GM21723 (cell line): ENCODE measurements around the gene RUNX2.

ENCODE experiments used
- ATAC-seq: cut with Tn5 transposase; IDR thresholded peaks from one replicate; pipeline ENCODE4 v1.9.1; 2021; ENCODE audit warnings: mild to moderate bottlenecking, moderate library complexity; ENCODE audit not compliant: unreplicated experiment

The RUNX2 gene

GRCh38 chr6:45430590-45431202 is 102.6 kb downstream of the RUNX2 start:
- no peak for ATAC-seq

GRCh38 chr6:45431317-45432065 is 103.4 kb downstream of the RUNX2 start:
- ATAC-seq = no peak

GRCh38 chr6:45432977-45433376 is 104.8 kb downstream of the RUNX2 start:
- ATAC-seq = no peak

- ATAC-seq = no peak
Measured at GRCh38 chr6:45433533-45434380, 105.6 kb downstream of the RUNX2 start.

GRCh38 chr6:45434381-45434700 is 106.2 kb downstream of the RUNX2 start:
- no peak for ATAC-seq

- peak; percentile 72 for ATAC-seq
Measured at GRCh38 chr6:45436544-45437438, 108.7 kb downstream of the RUNX2 start.

GRCh38 chr6:45437439-45437815 is 109.3 kb downstream of the RUNX2 start:
- ATAC-seq = no peak

GRCh38 chr6:45438151-45438550 is 110.0 kb downstream of the RUNX2 start:
- no peak for ATAC-seq

GRCh38 chr6:45438849-45439406 is 110.8 kb downstream of the RUNX2 start:
- ATAC-seq = no peak

- no peak for ATAC-seq
Measured at GRCh38 chr6:45439459-45439858, 111.3 kb downstream of the RUNX2 start.

- no peak for ATAC-seq
Measured at GRCh38 chr6:45439861-45440388, 111.8 kb downstream of the RUNX2 start.

- ATAC-seq = no peak
Measured at GRCh38 chr6:45441851-45442453, 113.8 kb downstream of the RUNX2 start.

GRCh38 chr6:45442716-45443115 is 114.6 kb downstream of the RUNX2 start:
- ATAC-seq = no peak

- ATAC-seq = no peak
Measured at GRCh38 chr6:45445364-45445748, 117.2 kb downstream of the RUNX2 start.

GRCh38 chr6:45445749-45446549 is 117.8 kb downstream of the RUNX2 start:
- ATAC-seq = no peak

GRCh38 chr6:45447005-45447404 is 118.9 kb downstream of the RUNX2 start:
- ATAC-seq = no peak

GRCh38 chr6:45447716-45448115 is 119.6 kb downstream of the RUNX2 start:
- no peak for ATAC-seq

GRCh38 chr6:45448417-45449389 is 120.6 kb downstream of the RUNX2 start:
- ATAC-seq = no peak
